KOPT-K1 (cell line): ENCODE data around the gene OPALIN.

ENCODE experiments used
- H3K27ac ChIP-seq: fragments of 200-600 bp; sonication (generic); 2 replicates; pipeline ENCODE4 v1.5.1; 2016; ENCODE audit warnings: antibody characterized with exemption, mild to moderate bottlenecking, low read depth, low read length; ENCODE audit not compliant: poor library complexity, severe bottlenecking
- H3K36me3 ChIP-seq: fragments of 200-600 bp; sonication (generic); 2 replicates; pipeline ENCODE4 v1.5.1; 2017; ENCODE audit warnings: antibody characterized with exemption, mild to moderate bottlenecking, low read length, moderate library complexity; ENCODE audit not compliant: insufficient read depth
- H3K9me3 ChIP-seq: fragments of 200-600 bp; sonication (generic); 2 replicates; pipeline ENCODE4 v1.5.1; 2017; ENCODE audit warnings: antibody characterized with exemption, low read length, mild to moderate bottlenecking; ENCODE audit not compliant: insufficient read depth, poor library complexity, severe bottlenecking

OPALIN gene

GRCh38 chr10:96360331-96360730 is 1.5 kb upstream of the OPALIN start:
- Histone ChIP-seq H3K27ac (no peak overlapping the region), H3K9me3 (no peaks in the 10 kb centered on the region), H3K36me3 (no peaks in the 10 kb centered on the region)

- Histone ChIP-seq H3K9me3 (no peaks in the 10 kb centered on the region), H3K36me3 (no peaks in the 10 kb centered on the region), H3K27ac (no peak overlapping the region)
Measured at GRCh38 chr10:96359616-96360015, 814 bp upstream of the OPALIN start.

- Histone ChIP-seq H3K9me3 (no peaks in the 10 kb centered on the region), H3K36me3 (no peaks in the 10 kb centered on the region), H3K27ac (no peak overlapping the region)
Measured at GRCh38 chr10:96357038-96357620, 1.7 kb downstream of the OPALIN start.

- Histone ChIP-seq H3K9me3 (no peaks in the 10 kb centered on the region), H3K27ac (no peak overlapping the region), H3K36me3 (no peaks in the 10 kb centered on the region)
Measured at GRCh38 chr10:96352582-96352981, 6.2 kb downstream of the OPALIN start.

- H3K27ac ChIP-seq, result no peak overlapping the region
- no peaks in the 10 kb centered on the region for H3K9me3 ChIP-seq
- no peaks in the 10 kb centered on the region for H3K36me3 ChIP-seq
Measured at GRCh38 chr10:96352027-96352426, 6.8 kb downstream of the OPALIN start.

GRCh38 chr10:96346295-96346694 is 12.5 kb downstream of the OPALIN start:
- H3K9me3 ChIP-seq, result peaks cover 15% of the 10 kb centered on the region
- no peak overlapping the region for H3K27ac ChIP-seq
- H3K36me3 ChIP-seq, result peaks cover 5% of the 10 kb centered on the region; the same call in 1 of the 2 replicates

GRCh38 chr10:96345222-96345621 is 13.6 kb downstream of the OPALIN start:
- H3K27ac ChIP-seq, result no peak overlapping the region
- H3K36me3 ChIP-seq, result peaks cover 5% of the 10 kb centered on the region; the same call in 1 of the 2 replicates
- H3K9me3 ChIP-seq, result peaks cover 15% of the 10 kb centered on the region

GRCh38 chr10:96344178-96344577 is 14.6 kb downstream of the OPALIN start:
- Histone ChIP-seq H3K9me3 (peaks cover 15% of the 10 kb centered on the region), H3K27ac (no peak overlapping the region), H3K36me3 (peaks cover 5% of the 10 kb centered on the region; the same call in 1 of the 2 replicates)

GRCh38 chr10:96342402-96342801 is 16.4 kb downstream of the OPALIN start:
- peaks cover 15% of the 10 kb centered on the region for H3K9me3 ChIP-seq
- H3K27ac ChIP-seq, result no peak overlapping the region
- H3K36me3 ChIP-seq, result peaks cover 13% of the 10 kb centered on the region

GRCh38 chr10:96341219-96342182 is 17.3 kb downstream of the OPALIN start:
- Histone ChIP-seq H3K9me3 (peaks cover 14% of the 10 kb centered on the region), H3K36me3 (peaks cover 21% of the 10 kb centered on the region), H3K27ac (no peak overlapping the region)

- Histone ChIP-seq H3K27ac (no peak overlapping the region), H3K36me3 (peaks cover 34% of the 10 kb centered on the region), H3K9me3 (peaks cover 1% of the 10 kb centered on the region)
Measured at GRCh38 chr10:96339956-96340904, 18.6 kb downstream of the OPALIN start.

GRCh38 chr10:96339383-96339782 is 19.4 kb downstream of the OPALIN start:
- Histone ChIP-seq H3K27ac (no peak overlapping the region), H3K9me3 (no peaks in the 10 kb centered on the region), H3K36me3 (peaks cover 38% of the 10 kb centered on the region)

- Histone ChIP-seq H3K36me3 (peaks cover 37% of the 10 kb centered on the region), H3K27ac (no peak overlapping the region), H3K9me3 (no peaks in the 10 kb centered on the region)
Measured at GRCh38 chr10:96338279-96338925, 20.4 kb downstream of the OPALIN start.

GRCh38 chr10:96337106-96337505 is 21.7 kb downstream of the OPALIN start:
- Histone ChIP-seq H3K27ac (no peak overlapping the region), H3K36me3 (peaks cover 36% of the 10 kb centered on the region)

More at GRCh38 chr10:96337106-96337505, 21.7 kb downstream of the OPALIN start:
- H3K9me3 ChIP-seq, result no peaks in the 10 kb centered on the region
